GM12801 (cell line): ENCODE results near the gene SMAD6.

Experiments
- CTCF ChIP-seq: IDR thresholded peaks from one replicate; pipeline ENCODE4 v1.5.1; 2011; ENCODE audit warnings: control low read depth; ENCODE audit not compliant: insufficient read length; ENCODE audit errors: extremely low read depth

The SMAD6 gene

GRCh38 chr15:66677336-66677735 is 24.7 kb upstream of the SMAD6 start:
- no peak for TF ChIP-seq CTCF

GRCh38 chr15:66679061-66679656 is 22.9 kb upstream of the SMAD6 start:
- TF ChIP-seq CTCF: no peak

- TF ChIP-seq CTCF: no peak
Observed at GRCh38 chr15:66679657-66680108, 22.4 kb upstream of the SMAD6 start.

- no peak for TF ChIP-seq CTCF
Observed at GRCh38 chr15:66680502-66680901, 21.5 kb upstream of the SMAD6 start.

- TF ChIP-seq CTCF: no peak
Observed at GRCh38 chr15:66681395-66681794, 20.6 kb upstream of the SMAD6 start.

GRCh38 chr15:66682246-66682645 is 19.8 kb upstream of the SMAD6 start:
- no peak for TF ChIP-seq CTCF

- no peak for TF ChIP-seq CTCF
Observed at GRCh38 chr15:66682865-66683264, 19.2 kb upstream of the SMAD6 start.
